Activated T-cell treated with anti-CD3 and anti-CD28 coated beads, Interleukin-2, amount 50 U/mL, for 72 hours (primary cell): Measurements from ENCODE around the gene SORT1. TPM values are rescaled to one million over a fixed set of nuclear protein-coding genes. Genes with fewer than 3 reads are reported as not detected.
"Not testable (repeated sequence)": the region's sequence is repeated elsewhere in the genome, so short reads cannot be mapped to it uniquely, and the experiment has no call there.

Experiments used
- ATAC-seq, 2 donors: fragments of 150-1000 bp; cut with Tn5 transposase; replicated peaks in 1 of 2; 2 replicates each; pipeline ENCODE4 v1.10.0; 2021; ENCODE audit warnings: moderate library complexity in 2 of 2, mild to moderate bottlenecking in 1 of 2
- DNase-seq, 2 donors: peaks; one replicate each; pipeline ENCODE4 v3.0.0; 2021 to 2022; ENCODE audit warnings: mixed read lengths in 1 of 2
- H3K27ac Mint-ChIP-seq: one replicate; pipeline ENCODE4 v1.8.0; 2022; ENCODE audit warnings: mild to moderate bottlenecking, moderate library complexity, mixed read lengths
- H3K27me3 Mint-ChIP-seq: one replicate; pipeline ENCODE4 v1.8.0; 2022; ENCODE audit warnings: low read depth, mixed read lengths
- H3K36me3 Mint-ChIP-seq, 2 donors: one replicate each; pipeline ENCODE4 v1.8.0; 2022; ENCODE audit warnings: mixed read lengths in 2 of 2, mild to moderate bottlenecking in 1 of 2; ENCODE audit not compliant: insufficient read depth in 2 of 2
- H3K4me1 Mint-ChIP-seq: one replicate; pipeline ENCODE4 v1.8.0; 2022; ENCODE audit warnings: low read depth, mixed read lengths
- H3K4me3 Mint-ChIP-seq, 2 donors: one replicate each; pipeline ENCODE4 v1.8.0; 2022; ENCODE audit warnings: mild to moderate bottlenecking in 2 of 2, mixed read lengths in 2 of 2, moderate library complexity in 2 of 2
- H3K9me3 Mint-ChIP-seq, 2 donors: one replicate each; pipeline ENCODE4 v1.8.0; 2022; ENCODE audit warnings: mixed read lengths in 2 of 2
- total RNA-seq, 2 donors: library from RNA; stranded (reverse); gene quantifications; one replicate each; pipeline ENCODE4 v1.2.3, GENCODE V29; 2022

SORT1 gene
- total RNA-seq = 1 to 10 TPM; 1.4 to 4.8 TPM

DNA sequence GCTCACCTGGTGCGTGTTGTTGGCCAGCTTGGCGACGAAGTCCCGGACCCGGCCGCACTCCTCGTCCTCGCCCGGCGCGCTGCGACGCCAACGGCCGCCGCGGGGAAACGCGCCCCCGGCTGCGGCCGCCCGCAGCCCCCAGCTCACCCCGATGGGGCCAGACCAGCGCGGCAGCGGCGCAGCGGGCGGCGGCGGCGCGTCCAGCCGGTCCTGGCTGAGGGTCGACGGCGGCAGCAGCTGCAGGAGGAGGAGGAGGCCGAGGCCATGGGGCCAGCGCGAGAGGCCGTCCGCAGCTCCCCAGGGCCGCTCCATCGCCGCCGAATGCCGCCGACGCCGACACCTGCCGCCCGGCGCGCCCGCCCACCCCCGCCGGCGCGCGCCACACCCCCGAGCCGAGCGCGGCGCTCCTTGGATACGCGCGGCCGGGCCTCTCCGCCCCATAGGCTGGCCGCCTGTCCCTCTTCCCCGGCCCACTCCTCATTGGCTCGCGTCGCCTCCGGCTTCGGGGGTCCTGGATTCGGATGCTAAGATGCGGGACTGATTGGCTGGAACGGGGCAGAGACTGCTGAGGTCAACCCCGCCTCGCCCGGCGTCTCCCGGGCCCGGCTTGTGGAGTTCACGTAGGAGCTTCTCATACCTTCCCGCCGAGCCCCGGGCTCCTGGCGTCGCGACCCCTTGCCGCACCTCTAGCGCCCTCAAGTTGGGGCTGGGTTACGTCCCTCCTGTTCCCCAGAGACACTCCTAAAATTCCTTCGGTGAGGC lies at the start of gene SORT1:
SORT1 (minus strand) TSS at position 338 of the 762 bp plus-strand sequence; CDS start at position 312, 26 bp downstream.
- DNase-seq = peak; percentile 69
- Mint-ChIP-seq H3K27me3 (peaks cover 48% of the 10 kb centered on the region), H3K36me3 (peaks cover 0 to 3% of the 10 kb centered on the region in 2 donors), H3K27ac (peak within 1 kb of the TSS; percentile 72), H3K4me3 (peak within 1 kb of the TSS; percentile 90 to 94), H3K9me3 (no peaks in the 10 kb centered on the region), H3K4me1 (peaks cover 22% of the 10 kb centered on the region)
- ATAC-seq = peak; percentile 97

DNA sequence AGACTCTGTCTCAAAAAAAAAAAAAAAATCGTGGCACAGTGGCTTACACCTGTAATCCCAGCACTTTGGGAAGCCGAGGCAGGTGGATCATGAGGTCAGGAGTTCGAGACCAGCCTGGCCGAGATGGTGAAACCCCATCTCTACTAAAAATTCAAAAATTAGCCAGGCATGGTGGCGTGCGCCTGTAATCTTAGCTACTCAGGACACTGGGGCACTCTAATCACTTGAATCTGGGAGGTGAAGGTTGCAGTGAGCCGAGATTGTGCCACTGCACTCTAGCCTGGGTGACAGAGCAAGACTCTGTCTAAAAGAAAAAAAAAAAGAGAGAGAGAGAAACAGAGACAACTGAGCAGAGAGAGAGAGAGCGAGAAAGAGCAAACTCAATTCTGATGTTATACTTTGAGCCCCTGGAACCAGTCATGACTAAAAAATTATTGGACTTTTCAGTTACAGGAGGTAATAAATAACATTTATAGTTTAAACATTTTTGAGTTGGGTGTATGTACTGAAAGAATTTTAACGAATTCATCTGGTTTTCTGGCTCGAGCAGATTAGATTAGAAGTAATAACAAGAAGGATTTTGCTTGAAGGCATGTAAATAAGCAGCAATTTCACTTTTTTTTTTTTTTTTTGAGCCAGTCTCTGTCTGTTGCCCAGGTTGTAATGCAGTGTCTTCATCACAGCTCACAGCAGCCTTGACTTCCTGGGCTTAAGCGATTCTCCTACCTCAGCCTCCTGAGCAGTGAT lies 48.4 kb upstream of the SORT1 start:
- not testable (repeated sequence) for H3K36me3 Mint-ChIP-seq, ATAC-seq, H3K4me1 Mint-ChIP-seq, DNase-seq, H3K9me3 Mint-ChIP-seq, H3K27ac Mint-ChIP-seq, H3K4me3 Mint-ChIP-seq
- H3K27me3 Mint-ChIP-seq = peaks cover 19% of the 10 kb centered on the region

DNA sequence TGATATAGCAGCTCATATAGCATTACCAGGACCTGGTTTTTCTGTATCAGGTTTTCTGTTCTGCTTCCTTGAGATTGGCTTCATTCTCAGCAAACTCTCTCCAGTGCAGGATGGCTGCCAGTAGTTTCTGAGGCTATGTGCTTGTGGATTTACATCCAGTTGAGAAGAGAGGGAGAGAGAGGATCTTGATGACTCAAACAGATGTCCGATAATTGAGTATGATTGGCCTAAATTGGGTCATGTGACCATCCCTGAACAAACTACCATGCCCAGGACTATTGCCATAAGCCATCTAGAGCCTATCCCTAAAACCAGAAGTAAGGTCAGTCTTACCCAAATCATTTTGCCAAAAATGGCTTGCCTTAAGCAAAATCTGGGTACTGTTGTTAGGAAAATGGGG lies 46.6 kb upstream of the SORT1 start:
- H3K27me3 Mint-ChIP-seq = peaks cover 9% of the 10 kb centered on the region
- no peaks in the 10 kb centered on the region for H3K4me1 Mint-ChIP-seq
- H3K36me3 Mint-ChIP-seq = no peaks in the 10 kb centered on the region
- ATAC-seq (no peak), DNase-seq (no peak)
- no peaks in the 10 kb centered on the region for H3K9me3 Mint-ChIP-seq
- no peak overlapping the region for H3K27ac Mint-ChIP-seq
- no peak overlapping the region for H3K4me3 Mint-ChIP-seq

DNA sequence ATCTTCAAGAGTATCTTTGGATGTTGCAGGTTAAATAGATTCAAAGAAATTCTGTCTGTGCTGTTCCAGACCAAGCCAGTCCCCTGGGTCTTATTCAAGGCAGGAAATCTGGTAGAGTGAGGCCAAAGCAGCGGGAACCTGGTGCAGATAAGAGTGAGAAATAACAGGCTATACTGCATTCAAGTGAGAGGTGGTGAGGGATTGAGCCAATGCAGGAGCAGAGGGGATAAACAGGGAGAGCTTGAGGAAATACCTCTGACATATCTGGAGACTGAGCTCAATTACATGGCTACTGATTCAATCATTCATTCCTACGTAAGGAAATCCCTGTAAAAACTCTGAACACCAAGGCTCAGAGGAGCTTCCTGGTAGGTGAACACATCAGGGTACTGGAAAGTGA lies 45.8 kb upstream of the SORT1 start:
- peaks cover 9% of the 10 kb centered on the region for H3K27me3 Mint-ChIP-seq
- no peak for ATAC-seq
- H3K4me3 Mint-ChIP-seq = no peak overlapping the region
- no peak overlapping the region for H3K27ac Mint-ChIP-seq
- no peaks in the 10 kb centered on the region for H3K4me1 Mint-ChIP-seq
- H3K9me3 Mint-ChIP-seq = no peaks in the 10 kb centered on the region
- no peak for DNase-seq
- H3K36me3 Mint-ChIP-seq = no peaks in the 10 kb centered on the region

DNA sequence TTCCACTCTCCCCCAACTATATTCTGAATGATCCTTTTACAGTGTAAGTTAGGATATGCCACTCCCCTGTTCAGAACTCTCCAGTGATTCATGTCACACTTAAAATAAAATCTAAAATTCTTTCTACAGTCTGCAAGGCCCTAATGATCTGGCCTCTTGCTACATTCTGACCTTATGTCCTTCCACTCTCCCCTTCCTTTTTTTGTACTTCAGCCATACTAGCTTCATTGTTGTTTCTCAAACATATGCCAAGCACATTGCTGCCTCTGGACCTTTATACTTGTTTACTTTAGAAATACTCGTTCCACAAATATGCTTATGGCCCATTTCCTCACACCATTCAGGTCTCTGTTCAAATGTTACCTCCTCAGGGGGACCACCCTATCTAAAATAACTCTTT lies 43.4 kb upstream of the SORT1 start:
- Mint-ChIP-seq H3K9me3 (no peaks in the 10 kb centered on the region), H3K36me3 (no peaks in the 10 kb centered on the region), H3K4me3 (no peak overlapping the region), H3K27me3 (peaks cover 9% of the 10 kb centered on the region), H3K4me1 (no peaks in the 10 kb centered on the region), H3K27ac (no peak overlapping the region)
- no peak for ATAC-seq
- DNase-seq = no peak

DNA sequence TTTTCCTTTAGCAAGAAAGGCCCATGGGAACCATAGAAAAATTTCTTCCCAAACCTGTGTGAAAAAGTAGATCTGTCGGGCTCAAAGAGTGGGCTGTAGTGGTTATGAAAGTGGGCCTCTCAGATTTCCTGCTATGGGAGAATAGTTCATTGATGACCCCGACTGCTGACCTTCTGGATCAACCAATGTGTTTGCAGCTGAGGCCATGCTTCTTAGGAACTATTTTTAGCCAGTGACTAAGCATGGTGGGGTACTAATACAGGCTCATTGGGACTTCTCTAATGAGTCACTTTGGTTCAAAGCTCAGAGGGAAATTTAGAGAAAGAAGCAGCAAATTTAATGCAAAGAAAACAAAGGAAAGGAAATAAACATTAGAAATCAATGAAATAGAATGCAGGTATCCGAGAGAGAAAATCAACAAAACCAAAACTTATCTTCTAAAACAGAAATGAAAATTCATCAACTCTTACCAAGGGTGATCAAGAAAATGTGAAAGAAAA lies 41.1 kb upstream of the SORT1 start:
- Mint-ChIP-seq H3K27ac (no peak overlapping the region), H3K27me3 (peaks cover 7% of the 10 kb centered on the region), H3K4me3 (no peak overlapping the region), H3K36me3 (peaks cover 0 to 2% of the 10 kb centered on the region in 2 donors), H3K9me3 (peaks cover 0 to 3% of the 10 kb centered on the region in 2 donors), H3K4me1 (no peaks in the 10 kb centered on the region)
- ATAC-seq (peak; percentile 34 to 41), DNase-seq (no peak)

DNA sequence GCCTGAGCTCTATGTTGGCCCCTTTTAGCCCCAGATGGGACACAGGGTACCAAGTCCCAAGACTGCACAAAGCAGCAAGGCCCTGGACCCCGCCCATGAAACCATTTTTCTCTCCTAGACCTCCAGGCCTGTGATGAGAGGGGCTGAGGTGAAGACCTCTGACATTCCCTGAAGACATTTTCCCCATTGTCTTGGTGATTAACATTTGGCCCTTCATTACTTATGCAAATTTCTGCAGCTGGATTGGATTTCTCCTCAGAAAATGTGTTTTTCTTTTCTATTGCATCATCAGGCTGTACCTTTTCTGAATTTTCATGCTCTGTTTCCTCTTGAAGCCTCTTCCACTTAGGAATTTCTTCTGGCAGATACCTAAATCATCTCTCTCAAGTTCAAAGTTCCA lies 36.8 kb upstream of the SORT1 start:
- Mint-ChIP-seq H3K27me3 (peaks cover 7% of the 10 kb centered on the region), H3K27ac (no peak overlapping the region), H3K36me3 (peaks cover 0 to 2% of the 10 kb centered on the region in 2 donors), H3K4me3 (no peak overlapping the region), H3K4me1 (no peaks in the 10 kb centered on the region), H3K9me3 (peaks cover 0 to 3% of the 10 kb centered on the region in 2 donors)
- DNase-seq (no peak), ATAC-seq (no peak)

DNA sequence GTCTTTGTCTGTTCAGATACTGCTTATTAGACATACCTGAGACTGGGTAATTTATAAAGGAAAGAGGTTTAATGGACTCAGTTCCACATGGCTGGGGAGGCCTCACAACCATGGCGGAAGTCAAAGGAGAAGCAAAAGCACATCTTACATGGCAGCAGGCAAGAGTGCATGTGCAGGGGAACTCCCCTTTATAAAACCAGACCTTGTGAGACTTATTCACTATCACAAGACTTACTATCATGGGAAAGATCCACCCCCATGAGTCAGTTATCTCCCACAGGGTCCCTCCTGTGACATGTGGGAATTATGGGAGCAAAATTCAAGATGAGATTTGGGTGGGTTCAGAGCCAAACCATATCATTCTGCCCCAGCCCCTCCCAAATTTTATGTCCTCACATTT lies 35.6 kb upstream of the SORT1 start:
- H3K27me3 Mint-ChIP-seq = peaks cover 7% of the 10 kb centered on the region
- no peak overlapping the region for H3K4me3 Mint-ChIP-seq
- no peak for ATAC-seq
- no peak overlapping the region for H3K27ac Mint-ChIP-seq
- H3K9me3 Mint-ChIP-seq = peaks cover 0 to 3% of the 10 kb centered on the region in 2 donors
- DNase-seq = no peak
- peaks cover 0 to 2% of the 10 kb centered on the region in 2 donors for H3K36me3 Mint-ChIP-seq
- H3K4me1 Mint-ChIP-seq = no peaks in the 10 kb centered on the region

DNA sequence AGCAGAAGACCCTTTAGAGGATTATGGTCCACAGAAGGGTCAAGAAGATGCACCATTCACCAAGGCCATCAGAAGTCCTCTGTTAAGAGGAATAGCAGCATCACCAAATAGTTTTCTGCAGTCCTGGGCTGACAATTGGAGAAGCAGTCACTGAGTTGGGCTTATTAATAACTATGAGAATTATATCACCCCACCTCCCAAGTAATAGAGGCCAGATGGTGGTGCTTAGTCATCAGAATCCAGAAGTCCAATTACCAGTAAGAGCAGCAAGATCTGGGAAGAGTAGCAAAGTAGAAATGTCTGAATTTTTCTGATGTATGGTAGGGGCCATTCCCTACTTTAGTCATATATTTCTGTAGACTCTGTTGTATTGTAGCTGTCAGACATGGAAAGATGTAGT lies 34.6 kb upstream of the SORT1 start:
- no peak overlapping the region for H3K27ac Mint-ChIP-seq
- H3K9me3 Mint-ChIP-seq = peaks cover 0 to 3% of the 10 kb centered on the region in 2 donors
- H3K27me3 Mint-ChIP-seq = peaks cover 7% of the 10 kb centered on the region
- no peak for ATAC-seq
- no peak overlapping the region for H3K4me3 Mint-ChIP-seq
- DNase-seq = no peak
- H3K4me1 Mint-ChIP-seq = peaks cover 7% of the 10 kb centered on the region
- peaks cover 0 to 2% of the 10 kb centered on the region in 2 donors for H3K36me3 Mint-ChIP-seq

DNA sequence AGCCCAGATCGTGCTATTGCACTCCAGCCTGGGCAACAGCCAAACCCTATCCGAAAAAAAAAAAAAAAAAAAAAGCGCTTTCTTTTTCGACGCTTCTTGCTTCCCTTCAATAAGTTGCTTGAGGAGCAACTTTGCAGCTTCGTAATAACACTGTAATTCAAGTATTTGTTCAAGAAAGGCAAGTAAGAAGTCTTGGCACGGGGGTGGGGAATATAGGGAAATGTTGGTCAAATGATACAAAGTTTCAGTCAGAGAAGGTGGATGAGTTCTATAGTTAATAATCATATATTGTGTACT lies 29.4 kb upstream of the SORT1 start:
- no peak for ATAC-seq
- H3K9me3 Mint-ChIP-seq = no peaks in the 10 kb centered on the region
- H3K4me3 Mint-ChIP-seq = peak overlapping the region; percentile 90 to 98
- H3K4me1 Mint-ChIP-seq = peaks cover 39% of the 10 kb centered on the region
- H3K27me3 Mint-ChIP-seq = no peaks in the 10 kb centered on the region
- peaks cover 9 to 22% of the 10 kb centered on the region in 2 donors for H3K36me3 Mint-ChIP-seq
- H3K27ac Mint-ChIP-seq = peak overlapping the region; percentile 96
- no peak for DNase-seq

DNA sequence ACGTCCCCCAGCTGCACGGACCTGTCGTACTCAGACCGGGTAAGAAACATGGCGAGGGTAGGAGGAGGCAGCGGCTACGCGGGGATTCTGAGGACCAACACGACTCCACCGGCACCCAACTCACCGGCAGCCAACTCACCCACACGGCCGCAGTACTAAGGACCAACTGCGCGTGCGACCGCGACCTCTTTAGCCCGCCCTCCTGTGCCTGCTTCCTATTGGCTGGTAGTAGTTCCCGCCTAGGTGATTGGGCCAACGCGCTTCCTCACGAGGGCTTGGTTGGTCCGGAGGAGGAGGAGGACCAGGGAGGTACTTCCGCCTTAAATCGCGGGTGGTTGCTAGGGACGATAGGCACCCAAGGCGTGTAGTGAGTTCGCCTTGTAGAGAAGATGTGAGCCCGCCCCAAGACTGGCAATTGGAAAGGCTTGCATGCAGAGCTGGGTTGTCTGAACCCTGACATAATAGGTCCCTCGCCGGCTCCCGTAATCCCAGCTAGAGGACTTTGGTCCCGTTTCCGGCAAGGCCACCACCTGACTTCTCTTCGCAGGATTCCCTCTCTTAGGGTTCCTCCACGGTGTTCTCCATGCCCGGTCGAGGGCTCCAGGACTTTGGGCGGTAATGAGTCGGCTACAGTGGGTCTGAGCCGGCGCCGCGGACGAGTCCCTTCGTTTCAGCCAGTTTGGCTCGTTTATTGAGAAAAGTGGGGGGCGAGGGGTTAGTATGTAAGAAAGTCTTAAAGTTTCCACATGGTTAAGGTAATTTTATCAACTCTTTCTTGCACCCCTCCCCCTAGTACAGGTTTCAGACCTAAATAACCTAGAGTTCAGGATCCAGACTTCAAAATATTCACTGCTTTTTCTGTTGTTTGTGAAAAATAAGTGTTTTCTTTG lies 28.8 kb upstream of the SORT1 start, which contains the start of gene PSMA5:
PSMA5 (minus strand) TSS at position 168 of the 890 bp plus-strand sequence; CDS start at position 50, 118 bp downstream.
- H3K27me3 Mint-ChIP-seq = no peaks in the 10 kb centered on the region
- peaks cover 43% of the 10 kb centered on the region for H3K4me1 Mint-ChIP-seq

DNA sequence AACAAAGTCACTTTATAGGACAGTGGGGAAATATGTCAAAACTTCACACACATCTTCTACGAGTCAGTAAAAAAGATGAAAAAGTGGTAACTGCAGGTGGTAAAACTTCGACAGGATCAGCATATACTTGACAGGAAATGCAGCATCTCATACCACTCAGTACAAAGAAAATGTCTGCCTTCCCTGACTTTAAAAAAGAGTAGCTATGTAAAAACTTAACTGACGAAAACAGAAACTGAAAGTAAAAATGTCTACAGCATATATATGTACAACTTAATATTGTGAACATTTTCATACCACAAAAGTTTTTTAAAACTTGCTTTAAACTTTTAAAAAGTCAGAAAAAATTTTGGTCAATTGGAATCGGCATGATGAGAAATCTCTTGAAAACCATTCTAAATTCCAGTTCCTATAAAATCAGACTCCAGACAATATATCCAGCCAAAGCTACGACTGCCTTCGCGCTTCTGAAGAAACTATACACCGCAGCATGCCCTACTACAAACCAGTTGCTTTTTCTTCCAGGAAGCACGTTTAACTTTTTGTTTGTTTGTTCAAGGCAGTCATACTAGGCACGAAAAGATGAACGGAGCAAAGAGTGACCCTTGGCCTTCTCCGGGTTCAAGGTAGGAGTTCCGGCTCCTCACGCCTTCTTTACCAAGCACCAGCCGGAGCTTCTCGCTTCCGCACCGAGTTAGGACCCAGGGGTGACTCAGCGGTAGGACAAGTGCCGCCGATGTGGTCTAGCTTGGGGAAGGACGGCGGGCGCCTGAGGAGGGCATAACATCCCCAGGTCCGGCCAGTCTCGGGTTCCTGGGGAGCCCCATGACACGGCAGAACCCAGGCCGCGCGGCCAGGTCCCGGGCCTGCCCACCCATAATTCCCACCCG lies 27.9 kb upstream of the SORT1 start:
- Mint-ChIP-seq H3K9me3 (no peaks in the 10 kb centered on the region), H3K4me3 (peak overlapping the region; percentile 90 to 98), H3K4me1 (peaks cover 43% of the 10 kb centered on the region), H3K36me3 (peaks cover 11 to 28% of the 10 kb centered on the region in 2 donors), H3K27me3 (no peaks in the 10 kb centered on the region), H3K27ac (peak overlapping the region; percentile 96)
- DNase-seq = peak; percentile 76 to 83
- ATAC-seq = peak; percentile 67 to 70

More for the DNA sequence above, 28.8 kb upstream of the SORT1 start, which contains the start of gene PSMA5:
- DNase-seq = peak; percentile 94 to 97
- Mint-ChIP-seq H3K27ac (peak within 1 kb of the TSS; percentile 96), H3K4me3 (peak within 1 kb of the TSS; percentile 90 to 98), H3K9me3 (no peaks in the 10 kb centered on the region), H3K36me3 (peaks cover 9 to 25% of the 10 kb centered on the region in 2 donors)
- peak; percentile 94 to 95 for ATAC-seq
